Fibroblast of pulmonary artery (primary cell): ENCODE data around the gene SLC44A2.

Experiments
- DNase-seq: peaks from one replicate; pipeline ENCODE4 v3.0.0-alpha.2; 2010; ENCODE audit warnings: low read depth
- H3K4me3 ChIP-seq: replicated peaks from 2 replicates; pipeline ENCODE4 v1.5.1; 2011; ENCODE audit warnings: low read depth, mild to moderate bottlenecking, control low read depth, low read length, moderate library complexity
- TF ChIP-seq, protein P1 (sequence below): IDR thresholded peaks from 2 replicates; pipeline ENCODE4 v1.5.1; 2011; ENCODE audit warnings: mild to moderate bottlenecking, control low read depth, low read length, inconsistent platforms; ENCODE audit errors: missing control alignments

The SLC44A2 gene

GRCh38 chr19:10625003-10625761, at the start of gene SLC44A2:
Gene SLC44A2 (plus strand): TSS chr19:10625553. CDS start chr19:10625634, 81 bp downstream.
- H3K4me3 ChIP-seq, result peak within 1 kb of the TSS; percentile 55
- DNase-seq, result peak; percentile 55
- TF ChIP-seq, protein P1, sequence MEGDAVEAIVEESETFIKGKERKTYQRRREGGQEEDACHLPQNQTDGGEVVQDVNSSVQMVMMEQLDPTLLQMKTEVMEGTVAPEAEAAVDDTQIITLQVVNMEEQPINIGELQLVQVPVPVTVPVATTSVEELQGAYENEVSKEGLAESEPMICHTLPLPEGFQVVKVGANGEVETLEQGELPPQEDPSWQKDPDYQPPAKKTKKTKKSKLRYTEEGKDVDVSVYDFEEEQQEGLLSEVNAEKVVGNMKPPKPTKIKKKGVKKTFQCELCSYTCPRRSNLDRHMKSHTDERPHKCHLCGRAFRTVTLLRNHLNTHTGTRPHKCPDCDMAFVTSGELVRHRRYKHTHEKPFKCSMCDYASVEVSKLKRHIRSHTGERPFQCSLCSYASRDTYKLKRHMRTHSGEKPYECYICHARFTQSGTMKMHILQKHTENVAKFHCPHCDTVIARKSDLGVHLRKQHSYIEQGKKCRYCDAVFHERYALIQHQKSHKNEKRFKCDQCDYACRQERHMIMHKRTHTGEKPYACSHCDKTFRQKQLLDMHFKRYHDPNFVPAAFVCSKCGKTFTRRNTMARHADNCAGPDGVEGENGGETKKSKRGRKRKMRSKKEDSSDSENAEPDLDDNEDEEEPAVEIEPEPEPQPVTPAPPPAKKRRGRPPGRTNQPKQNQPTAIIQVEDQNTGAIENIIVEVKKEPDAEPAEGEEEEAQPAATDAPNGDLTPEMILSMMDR, result no peak

GRCh38 chr19:10577951-10578350, 47.4 kb upstream of the SLC44A2 start:
- DNase-seq, result no peak
- no peak overlapping the region for H3K4me3 ChIP-seq
- TF ChIP-seq, protein P1, result no peak

DNA sequence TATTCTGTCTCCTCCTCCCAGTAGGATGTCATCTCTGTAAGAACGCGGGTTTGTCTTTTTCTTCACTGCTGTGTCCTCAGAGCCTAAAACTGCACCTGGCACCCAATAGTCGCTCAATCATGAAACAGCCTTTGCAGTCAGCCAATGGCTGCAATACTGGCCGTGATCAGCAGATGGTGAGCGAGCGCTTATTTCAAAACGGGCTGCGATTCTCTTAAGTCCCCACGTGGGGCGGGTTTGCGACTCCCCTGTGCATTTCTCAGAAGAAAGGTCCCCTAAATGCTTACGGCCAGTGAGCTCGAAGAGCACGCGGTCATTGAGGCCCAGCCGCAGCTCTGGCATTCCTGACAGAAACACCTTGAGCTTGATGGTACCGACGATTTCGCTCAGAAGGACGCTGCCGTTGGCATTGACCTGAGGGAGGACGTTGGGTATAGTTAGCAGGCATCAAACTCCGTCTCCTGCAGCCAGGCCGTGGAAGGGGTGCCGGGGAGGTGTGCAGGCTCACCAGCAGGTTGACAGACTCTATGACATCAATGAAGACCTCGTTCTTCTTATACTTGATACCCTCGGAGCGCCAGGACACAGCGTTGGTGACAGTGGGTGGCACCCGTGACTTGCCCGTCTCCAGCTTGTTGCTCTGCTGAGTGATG, 44.2 kb upstream of the SLC44A2 start:
- no peak overlapping the region for H3K4me3 ChIP-seq
- peak; percentile 94 for DNase-seq
- TF ChIP-seq, protein P1, result peak; percentile 98

DNA sequence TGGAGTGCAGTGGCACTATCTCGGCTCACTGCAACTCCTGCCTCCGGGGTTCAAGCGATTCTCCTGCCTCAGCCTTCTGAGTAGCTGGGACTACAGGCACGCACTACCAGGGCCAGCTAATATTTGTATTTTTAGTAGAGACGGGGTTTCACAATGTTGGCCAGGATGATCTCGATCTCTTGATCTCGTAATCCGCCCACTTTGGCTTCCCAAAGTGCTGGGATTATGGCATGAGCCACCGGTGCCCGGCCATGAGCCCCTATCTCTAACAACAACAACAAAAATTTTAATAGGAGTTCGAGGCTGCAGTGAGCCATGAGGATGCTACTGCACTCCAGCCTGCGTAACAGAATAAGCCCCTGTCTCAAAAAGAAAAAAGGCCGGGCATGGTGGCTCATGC, 43.3 kb upstream of the SLC44A2 start:
- no peak overlapping the region for H3K4me3 ChIP-seq
- no peak for DNase-seq
- TF ChIP-seq, protein P1, result no peak

DNA sequence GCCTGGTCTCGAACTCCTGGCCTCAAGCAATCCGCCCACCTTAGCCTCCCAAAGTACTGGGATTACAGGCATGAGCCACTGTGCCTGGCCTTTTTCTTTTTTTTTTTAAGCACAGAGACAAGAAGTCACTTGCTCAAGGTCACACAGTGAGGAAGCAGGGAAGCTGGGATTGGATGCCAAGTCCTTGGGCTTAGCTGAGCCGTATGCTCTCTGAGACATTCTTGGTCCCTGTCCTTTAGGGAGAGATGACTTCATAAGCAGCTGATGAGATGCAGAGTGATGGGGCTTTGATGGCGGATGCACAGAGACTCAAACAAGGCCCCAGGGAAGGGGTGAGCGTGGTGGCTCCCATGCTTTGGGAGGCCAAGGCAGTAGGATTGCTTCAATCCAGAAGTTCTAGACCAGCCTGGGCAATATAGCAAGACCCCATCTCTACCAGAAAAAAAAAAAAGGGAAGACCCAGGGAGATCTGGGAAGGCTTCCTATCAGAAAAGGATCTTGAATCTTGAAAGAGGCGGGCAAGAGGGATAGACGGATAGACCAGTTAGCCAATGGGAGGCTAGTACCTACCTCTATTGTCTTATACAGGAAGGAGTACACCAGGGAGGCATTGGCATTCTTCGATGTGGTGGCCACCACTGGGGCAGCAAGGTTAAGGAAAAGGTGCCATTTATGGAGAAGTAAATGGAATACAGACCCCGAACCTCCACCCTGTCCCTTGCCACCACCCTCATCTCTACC, 42.1 kb upstream of the SLC44A2 start:
- DNase-seq, result no peak
- TF ChIP-seq, protein P1, result no peak
- H3K4me3 ChIP-seq, result no peak overlapping the region

- TF ChIP-seq, protein P1, result no peak
- H3K4me3 ChIP-seq, result no peak overlapping the region
- DNase-seq, result no peak
Measured at GRCh38 chr19:10586396-10586795, 39.0 kb upstream of the SLC44A2 start.
